NCI-H345 (cell line): Measurements from ENCODE around the gene NET1.

Experiments used
- DNase-seq: peaks from one replicate; lab custom pipeline; 2025; lab: John Stamatoyannopoulos, UW

The NET1 gene

GRCh38 chr10:5442065-5442989 is 30.0 kb downstream of the NET1 start:
- peak; percentile 29 for DNase-seq

GRCh38 chr10:5442990-5443370 is 30.6 kb downstream of the NET1 start:
- DNase-seq: no peak

- no peak for DNase-seq
These were observed 31.1 kb downstream of the NET1 start for GRCh38 chr10:5443429-5443828.

GRCh38 chr10:5445006-5445405 is 32.6 kb downstream of the NET1 start:
- DNase-seq: no peak

GRCh38 chr10:5446390-5446926 is 34.1 kb downstream of the NET1 start:
- DNase-seq: no peak

GRCh38 chr10:5447056-5447455 is 34.7 kb downstream of the NET1 start:
- DNase-seq: no peak

GRCh38 chr10:5447611-5448071 is 35.3 kb downstream of the NET1 start:
- DNase-seq: no peak

- DNase-seq: no peak
These were observed 36.1 kb downstream of the NET1 start for GRCh38 chr10:5448333-5449001.

- DNase-seq: no peak
These were observed 36.9 kb downstream of the NET1 start for GRCh38 chr10:5449227-5449626.

GRCh38 chr10:5449823-5450222 is 37.5 kb downstream of the NET1 start:
- DNase-seq: no peak

GRCh38 chr10:5450605-5451384 is 38.4 kb downstream of the NET1 start:
- no peak for DNase-seq

GRCh38 chr10:5453749-5454489 is 41.6 kb downstream of the NET1 start:
- DNase-seq: no peak

- DNase-seq: no peak
These were observed 44.2 kb downstream of the NET1 start for GRCh38 chr10:5456563-5456962.

GRCh38 chr10:5457741-5458140 is 45.4 kb downstream of the NET1 start:
- DNase-seq: no peak

GRCh38 chr10:5458425-5458824 is 46.1 kb downstream of the NET1 start:
- no peak for DNase-seq

GRCh38 chr10:5458949-5459747 is 46.8 kb downstream of the NET1 start:
- DNase-seq: no peak

- no peak for DNase-seq
These were observed 48.3 kb downstream of the NET1 start for GRCh38 chr10:5460468-5461202.

- DNase-seq: no peak
These were observed 48.8 kb downstream of the NET1 start for GRCh38 chr10:5461203-5461588.

GRCh38 chr10:5461914-5462840 is 49.8 kb downstream of the NET1 start:
- no peak for DNase-seq
